ENCODE data around the gene MYL6. TPM values are rescaled to one million over a fixed set of nuclear protein-coding genes. Genes with fewer than 3 reads are reported as not detected.

MYL6 gene
- total and polyA plus RNA-seq, 9 of the 15 experiments (the other 6 are each of a cell fraction or from before 2014, with no cell fraction given): 557 to 1,664 (median 958) TPM

DNA sequence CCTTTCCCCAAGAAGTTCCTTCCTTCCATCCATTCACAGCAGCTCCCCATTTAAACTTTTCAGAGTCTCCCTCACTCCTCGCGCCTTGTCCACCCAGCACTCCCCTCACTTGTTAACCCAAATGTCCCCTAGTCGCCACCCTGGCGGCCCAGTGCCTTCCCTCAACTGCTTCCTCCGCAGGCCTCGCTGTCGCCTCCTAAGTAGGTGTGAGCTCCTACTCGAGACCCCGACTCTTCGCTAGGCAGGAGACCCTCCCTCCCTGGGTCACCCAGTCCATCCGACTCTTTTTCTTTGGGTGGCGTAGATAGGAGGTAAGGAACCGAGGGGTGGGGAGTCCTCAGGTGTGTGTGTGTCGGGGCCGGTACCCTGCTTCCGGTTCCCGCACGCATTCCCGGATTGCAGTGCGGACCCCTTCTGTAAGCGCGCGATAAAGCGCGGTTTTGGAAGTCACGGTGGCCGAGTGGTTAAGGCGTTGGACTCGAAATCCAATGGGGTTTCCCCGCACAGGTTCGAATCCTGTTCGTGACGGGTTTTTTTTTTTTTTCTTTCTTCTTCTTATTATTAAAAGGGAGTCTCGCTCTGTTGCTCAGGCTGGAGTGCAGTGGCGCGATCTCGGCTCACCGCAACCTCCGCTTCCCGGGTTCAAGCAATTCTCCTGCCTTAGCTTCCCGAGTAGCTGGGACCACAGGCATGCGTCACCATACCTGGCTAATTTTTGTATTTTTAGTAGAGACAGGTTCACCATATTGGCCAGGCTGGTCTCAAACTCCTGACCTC is 31.9 kb downstream of the MYL6 start (continued):
- no peak for TF ChIP-seq ZSCAN32 (CRISPR knock-in tag; IDR thresholded peaks at IDR 0.05)
- TF ChIP-seq E2F5 (CRISPR knock-in tag; IDR thresholded peaks at IDR 0.05): no peak
- TF ChIP-seq ETV5 (CRISPR knock-in tag; IDR thresholded peaks at IDR 0.05; ENCODE audit: low read depth): peak; percentile 92
- TF ChIP-seq ZNF134 (CRISPR knock-in tag; conservative IDR thresholded peaks at IDR 0.05): peak; percentile 6; the same call in 1 of the 2 replicates
- no peak for TF ChIP-seq OTX1 (CRISPR knock-in tag; IDR thresholded peaks at IDR 0.05)
- TF ChIP-seq, protein P1, sequence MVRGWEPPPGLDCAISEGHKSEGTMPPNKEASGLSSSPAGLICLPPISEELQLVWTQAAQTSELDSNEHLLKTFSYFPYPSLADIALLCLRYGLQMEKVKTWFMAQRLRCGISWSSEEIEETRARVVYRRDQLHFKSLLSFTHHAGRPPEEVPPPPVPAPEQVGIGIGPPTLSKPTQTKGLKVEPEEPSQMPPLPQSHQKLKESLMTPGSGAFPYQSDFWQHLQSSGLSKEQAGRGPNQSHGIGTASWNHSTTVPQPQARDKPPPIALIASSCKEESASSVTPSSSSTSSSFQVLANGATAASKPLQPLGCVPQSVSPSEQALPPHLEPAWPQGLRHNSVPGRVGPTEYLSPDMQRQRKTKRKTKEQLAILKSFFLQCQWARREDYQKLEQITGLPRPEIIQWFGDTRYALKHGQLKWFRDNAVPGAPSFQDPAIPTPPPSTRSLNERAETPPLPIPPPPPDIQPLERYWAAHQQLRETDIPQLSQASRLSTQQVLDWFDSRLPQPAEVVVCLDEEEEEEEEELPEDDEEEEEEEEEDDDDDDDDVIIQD (CRISPR knock-in tag; IDR thresholded peaks at IDR 0.05): no peak
- TF ChIP-seq MED1 (CRISPR knock-in tag; IDR thresholded peaks at IDR 0.05; ENCODE audit: borderline replicate concordance): no peak
- TF ChIP-seq BCOR (IDR thresholded peaks at IDR 0.05): peak; percentile 83
- TF ChIP-seq PTRF (tag; IDR thresholded peaks at IDR 0.05): no peak
- peak; percentile 89 for TF ChIP-seq GABPB1 (CRISPR knock-in tag; IDR thresholded peaks at IDR 0.05)
- TF ChIP-seq CHD1 (IDR thresholded peaks at IDR 0.05; ENCODE audit: low read length): no peak
- TF ChIP-seq, protein P2, sequence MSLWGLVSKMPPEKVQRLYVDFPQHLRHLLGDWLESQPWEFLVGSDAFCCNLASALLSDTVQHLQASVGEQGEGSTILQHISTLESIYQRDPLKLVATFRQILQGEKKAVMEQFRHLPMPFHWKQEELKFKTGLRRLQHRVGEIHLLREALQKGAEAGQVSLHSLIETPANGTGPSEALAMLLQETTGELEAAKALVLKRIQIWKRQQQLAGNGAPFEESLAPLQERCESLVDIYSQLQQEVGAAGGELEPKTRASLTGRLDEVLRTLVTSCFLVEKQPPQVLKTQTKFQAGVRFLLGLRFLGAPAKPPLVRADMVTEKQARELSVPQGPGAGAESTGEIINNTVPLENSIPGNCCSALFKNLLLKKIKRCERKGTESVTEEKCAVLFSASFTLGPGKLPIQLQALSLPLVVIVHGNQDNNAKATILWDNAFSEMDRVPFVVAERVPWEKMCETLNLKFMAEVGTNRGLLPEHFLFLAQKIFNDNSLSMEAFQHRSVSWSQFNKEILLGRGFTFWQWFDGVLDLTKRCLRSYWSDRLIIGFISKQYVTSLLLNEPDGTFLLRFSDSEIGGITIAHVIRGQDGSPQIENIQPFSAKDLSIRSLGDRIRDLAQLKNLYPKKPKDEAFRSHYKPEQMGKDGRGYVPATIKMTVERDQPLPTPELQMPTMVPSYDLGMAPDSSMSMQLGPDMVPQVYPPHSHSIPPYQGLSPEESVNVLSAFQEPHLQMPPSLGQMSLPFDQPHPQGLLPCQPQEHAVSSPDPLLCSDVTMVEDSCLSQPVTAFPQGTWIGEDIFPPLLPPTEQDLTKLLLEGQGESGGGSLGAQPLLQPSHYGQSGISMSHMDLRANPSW (CRISPR knock-in tag; IDR thresholded peaks at IDR 0.05): no peak
- TF ChIP-seq ILF3 (IDR thresholded peaks at IDR 0.05; ENCODE audit: borderline replicate concordance): no peak
- no peak; the same call in 1 of the 2 replicates for TF ChIP-seq ZNF263 (CRISPR knock-in tag; IDR thresholded peaks at IDR 0.05; ENCODE audit: borderline replicate concordance)
- TF ChIP-seq RFX7 (CRISPR knock-in tag; IDR thresholded peaks at IDR 0.05): no peak
- no peak for TF ChIP-seq MCM3 (IDR thresholded peaks at IDR 0.05)
- TF ChIP-seq, protein P3, sequence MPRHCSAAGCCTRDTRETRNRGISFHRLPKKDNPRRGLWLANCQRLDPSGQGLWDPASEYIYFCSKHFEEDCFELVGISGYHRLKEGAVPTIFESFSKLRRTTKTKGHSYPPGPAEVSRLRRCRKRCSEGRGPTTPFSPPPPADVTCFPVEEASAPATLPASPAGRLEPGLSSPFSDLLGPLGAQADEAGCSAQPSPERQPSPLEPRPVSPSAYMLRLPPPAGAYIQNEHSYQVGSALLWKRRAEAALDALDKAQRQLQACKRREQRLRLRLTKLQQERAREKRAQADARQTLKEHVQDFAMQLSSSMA (CRISPR knock-in tag; IDR thresholded peaks at IDR 0.05): no peak
- peak; percentile 36; the same call in 1 of the 2 replicates for TF ChIP-seq SREBF1 (IDR thresholded peaks at IDR 0.05; ENCODE audit: borderline replicate concordance, low read depth, low read length)
- TF ChIP-seq, protein P4, sequence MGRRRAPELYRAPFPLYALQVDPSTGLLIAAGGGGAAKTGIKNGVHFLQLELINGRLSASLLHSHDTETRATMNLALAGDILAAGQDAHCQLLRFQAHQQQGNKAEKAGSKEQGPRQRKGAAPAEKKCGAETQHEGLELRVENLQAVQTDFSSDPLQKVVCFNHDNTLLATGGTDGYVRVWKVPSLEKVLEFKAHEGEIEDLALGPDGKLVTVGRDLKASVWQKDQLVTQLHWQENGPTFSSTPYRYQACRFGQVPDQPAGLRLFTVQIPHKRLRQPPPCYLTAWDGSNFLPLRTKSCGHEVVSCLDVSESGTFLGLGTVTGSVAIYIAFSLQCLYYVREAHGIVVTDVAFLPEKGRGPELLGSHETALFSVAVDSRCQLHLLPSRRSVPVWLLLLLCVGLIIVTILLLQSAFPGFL (CRISPR knock-in tag; IDR thresholded peaks at IDR 0.05): no peak
- no peak for TF ChIP-seq XRCC5 (IDR thresholded peaks at IDR 0.05; ENCODE audit: low read depth, low read length)
- TF ChIP-seq ZNF75A (CRISPR knock-in tag; IDR thresholded peaks at IDR 0.05): no peak
- no peak for TF ChIP-seq PHF21A (IDR thresholded peaks at IDR 0.05; ENCODE audit: borderline replicate concordance, low read depth)
- TF ChIP-seq IRF2 (CRISPR knock-in tag; IDR thresholded peaks at IDR 0.05): no peak
- no peak for TF ChIP-seq MTA2 (IDR thresholded peaks at IDR 0.05; ENCODE audit: low read depth)

Measured in K562 (cell line).